Measurements from ENCODE around the gene XCL1. TPM values are rescaled to one million over a fixed set of nuclear protein-coding genes. Genes with fewer than 3 reads are reported as not detected.

Gene XCL1
- total RNA-seq, 1 experiment from 2014 or later, result not detected

Other genes with a start within 250 kb of the XCL1 start
- not detected in 2 replicates for gene XCL2, start 32.6 kb upstream of the XCL1 start, total RNA-seq (2014; rRNA removed; shearing (Covaris generic))
- not detected in 2 replicates for gene DPT, start 152.6 kb downstream of the XCL1 start, total RNA-seq (2014; rRNA removed; shearing (Covaris generic))